IPS-15b (cell line): ENCODE data around the gene DUSP22.

Experiments
- H3K27me3 ChIP-seq: one replicate; pipeline ENCODE4 v1.6.1; 2013; ENCODE audit warnings: low read length; ENCODE audit not compliant: control insufficient read depth, insufficient read depth
- H3K36me3 ChIP-seq: one replicate; pipeline ENCODE4 v1.6.1; 2013; ENCODE audit warnings: low read length; ENCODE audit not compliant: control insufficient read depth, insufficient read depth
- H3K4me1 ChIP-seq: one replicate; pipeline ENCODE4 v1.6.1; 2013; ENCODE audit warnings: mild to moderate bottlenecking, low read length; ENCODE audit not compliant: control insufficient read depth, insufficient read depth
- H3K4me3 ChIP-seq: one replicate; pipeline ENCODE4 v1.5.1; 2013; ENCODE audit warnings: low read depth, low read length
- H3K9ac ChIP-seq: one replicate; pipeline ENCODE4 v1.6.1; 2013; ENCODE audit warnings: low read depth, mild to moderate bottlenecking, low read length
- H3K9me3 ChIP-seq: one replicate; pipeline ENCODE4 v1.6.1; 2013; ENCODE audit warnings: mild to moderate bottlenecking, low read length; ENCODE audit not compliant: control insufficient read depth, insufficient read depth

DUSP22 gene

DNA sequence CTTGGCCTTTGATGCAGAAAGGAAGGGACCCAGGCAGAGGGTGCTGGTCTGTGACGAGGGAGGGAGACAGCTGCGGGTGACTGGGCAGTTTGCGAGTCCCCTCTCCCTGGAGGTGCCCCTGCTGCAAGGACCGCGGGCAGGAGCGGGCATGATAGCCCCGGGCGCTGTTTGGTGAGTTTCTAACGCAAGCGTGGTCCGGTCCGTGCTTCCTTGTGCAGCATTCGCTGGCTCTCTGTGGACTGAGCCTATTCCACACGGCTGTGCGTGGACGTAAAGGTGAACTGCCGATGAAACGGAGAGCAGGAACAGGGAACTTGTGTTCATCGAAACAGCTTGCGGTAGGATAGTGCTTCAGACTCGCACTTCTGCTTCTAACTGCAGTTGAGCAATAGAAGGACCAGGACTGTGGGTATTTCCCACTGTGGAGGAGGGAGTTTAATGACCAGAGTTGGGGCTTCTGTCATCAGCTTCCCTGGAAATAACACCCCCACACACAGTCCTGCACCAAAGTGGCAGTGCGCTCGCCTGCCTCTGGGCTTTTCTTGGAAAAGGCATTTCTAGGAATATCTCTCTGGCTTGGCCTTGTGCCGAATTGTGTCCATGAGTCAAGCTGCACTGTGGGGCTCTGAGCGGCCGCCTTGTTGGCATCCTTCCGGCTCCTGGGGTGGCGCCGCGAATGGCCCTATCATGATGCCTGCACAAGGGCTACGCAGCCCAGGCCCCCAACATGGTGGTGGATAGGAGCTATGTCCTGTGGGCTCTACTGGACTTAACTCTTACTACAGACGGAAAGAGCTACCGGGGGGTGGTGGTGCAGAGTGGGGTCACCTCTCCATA is 48.9 kb downstream of the DUSP22 start:
- Histone ChIP-seq H3K9ac (no peak overlapping the region), H3K4me3 (no peak overlapping the region), H3K4me1 (no peaks in the 10 kb centered on the region), H3K27me3 (no peaks in the 10 kb centered on the region), H3K36me3 (no peaks in the 10 kb centered on the region), H3K9me3 (peaks cover 31% of the 10 kb centered on the region)

DNA sequence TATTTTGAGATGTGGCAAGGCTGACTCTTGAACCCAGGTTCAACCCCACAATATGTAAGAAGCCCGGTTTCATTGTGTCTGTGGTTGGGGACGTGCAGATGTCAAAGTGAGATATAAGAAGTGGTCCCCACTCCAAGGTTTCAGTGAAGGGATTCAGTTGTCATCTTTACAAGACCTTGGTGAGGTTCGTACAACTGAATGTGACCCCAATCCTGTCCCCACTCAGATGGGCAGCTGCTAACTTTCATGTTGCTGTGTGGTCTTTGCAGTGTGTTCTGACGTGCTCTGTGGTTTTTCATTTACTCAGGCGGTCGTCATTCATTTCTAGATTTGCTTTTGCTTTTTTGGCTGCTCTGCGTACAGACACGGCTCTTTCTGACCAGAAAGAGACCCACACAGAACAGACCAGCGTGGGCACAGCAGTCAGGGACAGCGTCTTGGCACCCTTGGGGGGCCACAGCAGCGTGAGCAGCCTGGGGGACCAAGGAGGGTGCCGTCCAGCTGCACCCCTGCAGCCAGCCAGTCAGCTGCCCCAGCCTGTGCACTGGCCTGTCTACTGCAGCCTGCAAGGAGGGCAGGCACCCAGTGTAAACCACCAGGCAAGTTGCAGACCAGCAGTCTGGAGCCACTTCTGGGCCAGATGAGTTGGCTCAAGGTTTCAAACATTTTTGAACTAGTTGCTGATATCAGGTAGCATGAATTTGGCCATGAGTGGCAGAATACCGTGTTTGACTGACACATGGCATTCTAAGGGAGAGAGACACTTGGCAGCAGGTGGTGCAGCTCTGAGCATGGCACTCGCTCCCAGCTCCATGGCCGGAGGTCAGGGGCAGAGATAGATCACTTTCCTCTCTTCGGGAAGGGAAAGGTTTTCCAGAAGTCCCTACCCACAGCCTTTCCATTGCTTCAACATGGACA is 49.9 kb downstream of the DUSP22 start:
- no peaks in the 10 kb centered on the region for H3K27me3 ChIP-seq
- H3K36me3 ChIP-seq = no peaks in the 10 kb centered on the region
- H3K9me3 ChIP-seq = peaks cover 28% of the 10 kb centered on the region
- no peak overlapping the region for H3K4me3 ChIP-seq
- H3K9ac ChIP-seq = no peak overlapping the region
- H3K4me1 ChIP-seq = no peaks in the 10 kb centered on the region

DNA sequence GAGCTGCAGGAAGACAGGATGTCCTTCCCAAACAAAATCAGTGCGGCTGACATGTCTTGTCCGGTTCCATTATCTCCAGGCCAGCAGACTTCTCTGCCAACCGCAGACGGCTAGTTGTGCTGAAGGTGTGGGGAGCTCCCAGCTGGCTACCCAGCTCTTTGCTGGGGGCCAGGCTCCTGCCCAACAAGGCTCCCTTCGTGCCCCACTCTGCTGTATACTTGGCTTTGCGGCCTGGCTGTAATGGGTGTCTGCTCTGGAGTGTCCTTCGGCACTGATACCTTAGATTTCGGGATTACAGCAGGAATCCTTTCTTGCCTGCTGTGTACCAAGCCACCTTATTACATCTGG is 50.5 kb downstream of the DUSP22 start:
- no peak overlapping the region for H3K9ac ChIP-seq
- H3K9me3 ChIP-seq = peaks cover 30% of the 10 kb centered on the region
- no peaks in the 10 kb centered on the region for H3K36me3 ChIP-seq
- no peaks in the 10 kb centered on the region for H3K4me1 ChIP-seq
- H3K4me3 ChIP-seq = no peak overlapping the region
- H3K27me3 ChIP-seq = no peaks in the 10 kb centered on the region

DNA sequence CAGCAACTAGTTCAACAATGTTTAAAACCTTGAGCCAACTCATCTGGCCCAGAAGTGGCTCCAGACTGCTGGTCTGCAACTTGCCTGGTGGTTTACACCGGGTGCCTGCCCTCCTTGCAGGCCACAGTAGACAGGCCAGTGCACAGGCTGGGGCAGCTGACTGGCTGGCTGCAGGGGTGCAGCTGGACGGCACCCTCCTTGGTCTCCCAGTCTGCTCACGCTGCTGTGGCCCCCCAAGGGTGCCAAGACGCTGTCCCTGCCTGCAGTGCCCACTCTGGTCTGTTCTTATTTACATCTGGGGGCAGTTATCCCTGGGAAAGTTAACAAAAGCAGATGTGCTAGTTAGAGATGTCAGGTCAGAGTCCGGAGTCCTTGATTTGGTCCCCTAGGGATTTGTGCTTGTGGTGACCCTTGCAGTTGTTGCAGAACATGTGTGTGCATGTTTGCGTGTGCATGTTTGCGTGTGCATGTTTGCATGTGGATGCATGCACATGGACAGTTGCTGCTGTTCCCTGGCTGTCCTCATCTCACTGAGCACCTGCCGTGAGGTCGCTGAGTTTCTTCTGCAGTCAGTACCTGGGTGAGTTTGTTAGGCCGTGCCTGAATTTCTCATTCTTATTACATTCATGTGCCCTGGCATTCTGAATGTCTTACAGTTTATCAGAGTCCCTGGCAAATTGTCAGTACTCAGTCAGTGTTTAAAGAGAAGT is 51.1 kb downstream of the DUSP22 start:
- H3K9me3 ChIP-seq = peaks cover 26% of the 10 kb centered on the region
- H3K27me3 ChIP-seq = no peaks in the 10 kb centered on the region
- H3K4me3 ChIP-seq = no peak overlapping the region
- no peaks in the 10 kb centered on the region for H3K4me1 ChIP-seq
- H3K36me3 ChIP-seq = no peaks in the 10 kb centered on the region
- H3K9ac ChIP-seq = no peak overlapping the region

DNA sequence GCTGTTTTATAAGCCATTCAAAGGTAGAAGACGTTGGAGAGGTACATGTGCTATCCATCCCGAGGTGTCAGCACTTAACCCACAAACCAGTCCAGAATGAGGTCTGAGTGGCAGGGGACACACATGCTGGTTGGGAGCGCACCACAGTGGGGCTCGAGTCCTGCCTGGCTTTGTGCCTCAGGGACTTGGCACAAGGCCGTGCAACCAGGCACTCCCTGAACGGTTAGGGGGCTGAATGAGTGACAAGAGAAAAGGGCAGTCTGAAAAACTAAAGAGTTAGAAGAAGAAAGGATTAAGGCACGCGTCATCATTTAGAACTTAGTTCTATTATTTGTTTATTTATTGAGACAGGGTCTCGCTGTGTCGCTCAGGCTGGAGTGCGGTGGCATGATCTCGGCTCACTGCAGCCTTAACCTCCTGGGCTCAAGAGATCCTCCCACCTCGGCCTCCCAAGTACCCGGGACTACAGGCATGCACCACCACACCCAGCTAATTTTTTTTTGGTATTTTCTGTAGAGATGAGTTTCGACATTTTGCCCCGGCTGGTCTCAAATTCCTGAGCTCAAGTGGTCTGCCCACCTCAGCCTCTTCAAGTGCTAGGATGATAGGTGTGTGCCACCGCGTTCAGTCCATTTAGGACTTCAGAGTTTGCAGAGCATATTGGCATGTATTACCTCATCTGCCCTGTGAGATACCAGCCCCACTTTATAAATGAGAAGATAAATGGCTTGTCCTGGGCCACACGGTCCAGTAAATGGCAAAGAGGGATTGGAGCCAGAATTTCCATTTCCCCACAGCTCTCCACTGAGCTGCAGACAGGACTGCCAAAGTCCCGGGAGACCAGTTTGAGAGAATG is 51.9 kb downstream of the DUSP22 start:
- Histone ChIP-seq H3K36me3 (no peaks in the 10 kb centered on the region), H3K9ac (no peak overlapping the region), H3K27me3 (no peaks in the 10 kb centered on the region), H3K4me3 (no peak overlapping the region), H3K9me3 (peaks cover 29% of the 10 kb centered on the region), H3K4me1 (no peaks in the 10 kb centered on the region)

DNA sequence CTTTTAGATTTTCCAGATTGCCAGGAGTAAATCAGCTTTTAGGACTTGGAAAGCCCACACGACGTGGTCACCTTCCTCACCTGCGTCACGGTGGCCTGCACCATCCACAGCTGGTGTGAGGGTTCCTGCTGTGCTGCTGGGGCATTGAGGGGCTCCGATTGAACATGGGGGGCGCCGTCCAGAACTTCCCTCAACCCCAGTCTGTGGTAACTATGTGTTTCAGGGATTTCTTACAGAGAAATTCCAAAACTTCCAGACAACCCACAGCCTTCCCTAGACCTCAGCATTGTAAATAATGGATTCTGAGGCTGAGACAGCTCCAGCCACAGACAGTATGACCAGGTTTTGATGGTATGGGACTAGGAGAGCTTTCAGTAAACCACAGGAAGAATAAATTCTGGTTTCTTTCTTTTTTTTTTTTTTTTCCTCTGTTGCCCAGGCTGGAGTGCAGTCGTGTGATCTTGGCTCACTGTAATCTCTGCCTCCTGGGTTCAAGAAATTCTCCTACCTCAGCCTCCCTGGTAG is 52.6 kb downstream of the DUSP22 start:
- no peaks in the 10 kb centered on the region for H3K4me1 ChIP-seq

DNA sequence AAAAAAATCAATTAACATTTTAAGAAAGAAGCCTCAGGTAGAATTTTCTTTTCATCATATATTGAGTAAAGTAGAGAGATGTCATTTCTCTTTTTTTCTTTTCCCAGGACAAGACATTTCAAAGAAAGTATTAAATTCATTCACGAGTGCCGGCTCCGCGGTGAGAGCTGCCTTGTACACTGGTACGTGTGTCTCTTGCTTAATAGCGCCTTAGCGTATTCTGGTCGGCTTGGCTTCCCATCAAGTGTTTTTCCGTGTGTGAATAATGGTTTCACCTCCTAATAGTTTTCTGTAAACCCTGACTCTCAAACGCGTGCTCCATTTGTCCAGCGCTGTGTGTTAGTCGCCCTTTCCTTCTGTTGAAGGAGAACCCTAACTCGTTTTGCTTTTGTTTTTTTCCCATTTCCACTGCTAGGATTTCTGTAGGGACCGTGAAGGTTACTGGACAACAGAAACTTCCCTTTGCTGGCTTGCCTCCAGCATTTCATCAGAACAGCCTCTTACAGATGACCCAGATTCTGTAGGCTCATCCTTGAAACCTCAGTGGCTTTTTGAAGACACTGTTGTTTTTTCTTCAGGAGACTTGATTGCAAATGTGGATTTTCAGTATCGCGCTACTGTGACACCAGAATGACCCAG is 53.6 kb downstream of the DUSP22 start:
- Histone ChIP-seq H3K36me3 (no peaks in the 10 kb centered on the region), H3K4me1 (no peaks in the 10 kb centered on the region), H3K27me3 (no peaks in the 10 kb centered on the region), H3K9me3 (peaks cover 27% of the 10 kb centered on the region), H3K4me3 (no peak overlapping the region), H3K9ac (no peak overlapping the region)

More for the DNA sequence above, 52.6 kb downstream of the DUSP22 start:
- H3K36me3 ChIP-seq = no peaks in the 10 kb centered on the region
- H3K4me3 ChIP-seq = no peak overlapping the region
- H3K27me3 ChIP-seq = no peaks in the 10 kb centered on the region
- H3K9ac ChIP-seq = no peak overlapping the region
- H3K9me3 ChIP-seq = peaks cover 29% of the 10 kb centered on the region

DNA sequence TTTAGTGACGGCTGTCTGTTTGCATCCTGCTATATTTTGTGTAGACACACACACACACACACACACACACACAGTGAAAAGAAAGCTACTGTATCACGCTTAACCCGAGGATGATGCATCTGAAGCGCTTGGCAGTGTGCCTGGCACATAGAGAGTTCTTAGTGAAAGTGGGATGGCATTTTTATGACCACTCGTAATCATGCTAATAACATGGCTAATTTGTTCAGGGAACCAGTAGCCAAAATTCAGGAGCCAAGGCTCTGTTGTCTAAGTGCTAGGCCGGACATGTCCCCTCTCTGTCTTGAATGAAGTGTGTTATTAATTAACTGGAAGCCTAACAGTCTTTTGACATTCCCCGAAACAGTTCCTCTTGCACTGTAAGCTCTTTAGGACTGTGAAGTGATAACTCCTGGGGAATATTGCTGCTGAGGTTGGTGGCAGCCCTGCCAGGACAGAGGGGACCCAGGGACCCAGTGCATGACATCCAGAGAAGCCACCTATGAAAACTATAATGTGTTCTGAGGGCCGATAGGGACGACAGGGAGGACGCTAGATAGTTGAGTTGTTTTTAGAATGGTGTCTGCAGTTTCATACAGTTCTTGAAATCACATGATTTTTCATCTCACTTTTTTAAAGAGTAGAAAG is 54.2 kb downstream of the DUSP22 start:
- Histone ChIP-seq H3K9me3 (peaks cover 21% of the 10 kb centered on the region), H3K4me1 (no peaks in the 10 kb centered on the region), H3K4me3 (no peak overlapping the region), H3K9ac (no peak overlapping the region), H3K36me3 (no peaks in the 10 kb centered on the region), H3K27me3 (no peaks in the 10 kb centered on the region)

DNA sequence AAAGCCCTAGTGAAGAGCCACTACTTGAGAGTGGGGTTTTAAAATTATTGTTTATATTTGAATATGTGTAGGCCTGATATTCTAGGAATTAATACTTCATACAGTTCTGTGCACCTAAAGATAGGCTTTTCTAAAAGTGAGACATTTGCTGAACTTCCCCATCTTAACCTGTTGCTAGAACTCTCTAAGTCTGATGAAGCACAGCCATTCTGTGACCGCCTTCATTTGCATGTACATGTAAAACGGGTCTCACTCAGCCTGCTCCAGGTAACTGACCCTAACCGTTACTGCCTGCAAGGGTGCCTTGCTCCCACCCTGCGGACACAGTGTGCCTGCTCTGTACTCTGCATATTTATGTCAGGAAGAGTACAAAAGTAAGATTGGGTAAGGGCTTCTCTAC is 54.9 kb downstream of the DUSP22 start:
- H3K27me3 ChIP-seq = no peaks in the 10 kb centered on the region
- no peak overlapping the region for H3K4me3 ChIP-seq
- H3K36me3 ChIP-seq = no peaks in the 10 kb centered on the region
- no peaks in the 10 kb centered on the region for H3K4me1 ChIP-seq
- peaks cover 22% of the 10 kb centered on the region for H3K9me3 ChIP-seq
- no peak overlapping the region for H3K9ac ChIP-seq
